Hepatocyte (in vitro differentiated cells): Measurements from ENCODE around the gene DYNC1LI2. TPM values are rescaled to one million over a fixed set of nuclear protein-coding genes. Genes with fewer than 3 reads are reported as not detected.
"Not testable (repeated sequence)": the region's sequence is repeated elsewhere in the genome, so short reads cannot be mapped to it uniquely, and the experiment has no call there.

Source experiments
- DNase-seq: peaks from one replicate; pipeline ENCODE4 v3.0.0-alpha.2; 2016; ENCODE audit warnings: low spot score
- H2AFZ ChIP-seq: fragments of 200-600 bp; sonication (generic); 2 replicates; pipeline ENCODE4 v1.6.0; 2016; ENCODE audit warnings: antibody characterized with exemption, mild to moderate bottlenecking
- H3K27ac ChIP-seq: fragments of 200-600 bp; sonication (generic); 2 replicates; pipeline ENCODE4 v1.5.1; 2016; ENCODE audit warnings: mild to moderate bottlenecking
- H3K27me3 ChIP-seq: fragments of 200-600 bp; sonication (generic); 2 replicates; pipeline ENCODE4 v1.6.1; 2016
- H3K36me3 ChIP-seq: fragments of 200-600 bp; sonication (generic); replicated peaks from 2 replicates; pipeline ENCODE4 v1.5.1; 2016; ENCODE audit warnings: low read depth; ENCODE audit not compliant: insufficient read depth
- H3K4me1 ChIP-seq: fragments of 200-600 bp; sonication (generic); 2 replicates; pipeline ENCODE4 v1.5.1; 2016; ENCODE audit warnings: mild to moderate bottlenecking, moderate library complexity; ENCODE audit not compliant: insufficient read depth
- H3K4me2 ChIP-seq: fragments of 200-600 bp; sonication (generic); 2 replicates; pipeline ENCODE4 v1.6.0; 2016
- H3K4me3 ChIP-seq: fragments of 200-600 bp; sonication (generic); 2 replicates; pipeline ENCODE4 v1.5.1; 2016; ENCODE audit warnings: mild to moderate bottlenecking
- H3K79me2 ChIP-seq: fragments of 200-600 bp; sonication (generic); 2 replicates; pipeline ENCODE4 v1.6.0; 2017; ENCODE audit warnings: mild to moderate bottlenecking
- H3K9me2 ChIP-seq: fragments of 200-600 bp; sonication (generic); replicated peaks from 2 replicates; pipeline ENCODE4 v1.6.0; 2017; ENCODE audit warnings: mild to moderate bottlenecking; ENCODE audit not compliant: insufficient read depth
- H3K9me3 ChIP-seq: fragments of 200-600 bp; sonication (generic); 2 replicates; pipeline ENCODE4 v1.5.1; 2016; ENCODE audit warnings: low read depth, mild to moderate bottlenecking
- H4K20me1 ChIP-seq: fragments of 200-600 bp; sonication (generic); 2 replicates; pipeline ENCODE4 v1.6.0; 2016; ENCODE audit warnings: mild to moderate bottlenecking; ENCODE audit not compliant: insufficient read depth, poor library complexity, severe bottlenecking
- EZH2 ChIP-seq: fragments of 200-600 bp; sonication (generic); IDR thresholded peaks from 2 replicates; pipeline ENCODE4 v1.6.1; 2016; ENCODE audit warnings: antibody characterized with exemption, mild to moderate bottlenecking, borderline replicate concordance
- EZH2phosphoT487 ChIP-seq: fragments of 200-600 bp; sonication (generic); IDR thresholded peaks from one replicate; pipeline ENCODE4 v1.6.1; 2018; ENCODE audit warnings: antibody characterized with exemption, mild to moderate bottlenecking, low read depth, moderate library complexity; ENCODE audit not compliant: unreplicated experiment, severe bottlenecking
- WGBS: methylation state at CpG from one replicate; pipeline ENCODE4 v1.1.6; 2016; ENCODE audit warnings: low lambda C conversion rate; ENCODE audit errors: missing lambda C conversion rate; 5-methylcytosine and 5-hydroxymethylcytosine counted together
- polyA plus RNA-seq: library from polyadenylated mRNA; unstranded; fragments of >200 nt; fragmentation: Nextera tagmentation; extraction: Ambion mirVana; gene quantifications from 2 replicates; pipeline ENCODE4 v1.2.1, GENCODE V29; 2016
- total RNA-seq: library from RNA; depleted of rRNA; stranded (reverse); fragments of >200 nt; gene quantifications from 2 replicates; pipeline ENCODE4 v1.2.3, GENCODE V29; 2014
- TF ChIP-seq, protein P1 (sequence below): fragments of 200-600 bp; sonication (generic); IDR thresholded peaks from 2 replicates; pipeline ENCODE4 v1.5.1; 2016; ENCODE audit warnings: antibody characterized with exemption, mild to moderate bottlenecking; ENCODE audit not compliant: poor library complexity

Gene DYNC1LI2
- total and polyA plus RNA-seq, 2 experiments from 2014 or later = 97.3 to 99.1 TPM

DNA sequence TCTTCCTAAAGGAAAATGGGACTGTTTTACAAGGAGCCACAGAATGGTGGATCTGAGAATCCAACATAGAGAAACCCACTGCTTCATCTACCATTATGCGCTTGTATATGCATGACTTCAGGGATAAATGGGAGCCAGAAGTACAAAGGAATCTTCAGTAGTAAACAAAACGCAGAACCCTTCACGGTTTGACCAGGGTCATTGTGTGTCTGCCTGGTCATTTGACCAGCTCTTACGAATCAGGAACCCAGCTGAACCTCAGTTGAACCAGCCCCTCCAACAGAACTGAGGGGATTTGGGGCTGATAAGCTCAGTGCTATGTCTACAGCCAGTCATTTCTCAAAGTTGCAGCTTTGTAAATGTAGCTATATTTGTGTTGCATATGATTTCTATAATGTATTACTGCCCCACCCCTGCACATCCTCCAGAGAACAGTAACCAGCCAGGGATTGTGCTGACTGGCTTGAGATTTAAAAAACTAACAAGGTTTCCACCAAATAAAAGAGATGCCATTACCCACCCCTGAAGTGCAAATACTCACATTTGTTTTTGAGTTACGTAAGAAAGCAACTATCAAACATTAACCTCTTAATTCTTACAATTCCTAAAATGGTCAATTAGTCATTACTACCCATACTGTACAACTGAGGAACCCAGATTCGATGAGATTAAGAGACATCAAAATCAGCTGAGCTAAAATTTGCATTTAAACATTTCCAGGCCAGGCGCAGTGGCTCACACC lies 61.1 kb downstream of the DYNC1LI2 start:
- Histone ChIP-seq H2AFZ (no peak overlapping the region), H3K4me3 (no peak overlapping the region), H3K4me2 (peak overlapping the region; percentile 15), H3K9me2 (no peaks in the 10 kb centered on the region), H3K36me3 (no peaks in the 10 kb centered on the region), H3K27ac (peak overlapping the region; percentile 35), H3K4me1 (peaks cover 7% of the 10 kb centered on the region), H3K9me3 (no peaks in the 10 kb centered on the region), H4K20me1 (peaks cover 21% of the 10 kb centered on the region), H3K79me2 (peaks cover 99% of the 10 kb centered on the region), H3K27me3 (no peaks in the 10 kb centered on the region)
- no peak for TF ChIP-seq EZH2
- TF ChIP-seq, protein P1, sequence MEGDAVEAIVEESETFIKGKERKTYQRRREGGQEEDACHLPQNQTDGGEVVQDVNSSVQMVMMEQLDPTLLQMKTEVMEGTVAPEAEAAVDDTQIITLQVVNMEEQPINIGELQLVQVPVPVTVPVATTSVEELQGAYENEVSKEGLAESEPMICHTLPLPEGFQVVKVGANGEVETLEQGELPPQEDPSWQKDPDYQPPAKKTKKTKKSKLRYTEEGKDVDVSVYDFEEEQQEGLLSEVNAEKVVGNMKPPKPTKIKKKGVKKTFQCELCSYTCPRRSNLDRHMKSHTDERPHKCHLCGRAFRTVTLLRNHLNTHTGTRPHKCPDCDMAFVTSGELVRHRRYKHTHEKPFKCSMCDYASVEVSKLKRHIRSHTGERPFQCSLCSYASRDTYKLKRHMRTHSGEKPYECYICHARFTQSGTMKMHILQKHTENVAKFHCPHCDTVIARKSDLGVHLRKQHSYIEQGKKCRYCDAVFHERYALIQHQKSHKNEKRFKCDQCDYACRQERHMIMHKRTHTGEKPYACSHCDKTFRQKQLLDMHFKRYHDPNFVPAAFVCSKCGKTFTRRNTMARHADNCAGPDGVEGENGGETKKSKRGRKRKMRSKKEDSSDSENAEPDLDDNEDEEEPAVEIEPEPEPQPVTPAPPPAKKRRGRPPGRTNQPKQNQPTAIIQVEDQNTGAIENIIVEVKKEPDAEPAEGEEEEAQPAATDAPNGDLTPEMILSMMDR = no peak
- TF ChIP-seq EZH2phosphoT487 = no peak
- 58% methylated on average over 7 of the region's 7 CpGs for WGBS
- DNase-seq = no peak

GRCh38 chr16:66689282-66689681 lies 62.1 kb downstream of the DYNC1LI2 start:
- Histone ChIP-seq H3K79me2 (peaks cover 99% of the 10 kb centered on the region), H3K9me3 (no peaks in the 10 kb centered on the region), H3K27me3 (no peaks in the 10 kb centered on the region), H3K36me3 (no peaks in the 10 kb centered on the region), H3K4me1 (no peaks in the 10 kb centered on the region), H3K4me3 (no peak overlapping the region), H3K9me2 (no peaks in the 10 kb centered on the region), H2AFZ (no peak overlapping the region), H3K4me2 (no peak overlapping the region), H3K27ac (no peak overlapping the region), H4K20me1 (peaks cover 16% of the 10 kb centered on the region)
- TF ChIP-seq EZH2phosphoT487 (no peak), EZH2 (no peak)
- TF ChIP-seq, protein P1 = no peak
- DNase-seq = no peak
- WGBS = 94% methylated on average over 6 of the region's 6 CpGs

- H3K36me3 ChIP-seq = no peaks in the 10 kb centered on the region
- H3K9me3 ChIP-seq = no peaks in the 10 kb centered on the region
- H4K20me1 ChIP-seq = peaks cover 14% of the 10 kb centered on the region
- no peaks in the 10 kb centered on the region for H3K9me2 ChIP-seq
- no peak overlapping the region for H3K4me2 ChIP-seq
- H3K27me3 ChIP-seq = no peaks in the 10 kb centered on the region
- no peaks in the 10 kb centered on the region for H3K4me1 ChIP-seq
- 94% methylated on average over 9 of the region's 9 CpGs for WGBS
- H3K79me2 ChIP-seq = peaks cover 98% of the 10 kb centered on the region
- TF ChIP-seq EZH2phosphoT487 (no peak), EZH2 (no peak)
- TF ChIP-seq, protein P1 = no peak
- no peak overlapping the region for H3K27ac ChIP-seq
- no peak for DNase-seq
- H3K4me3 ChIP-seq = no peak overlapping the region
- H2AFZ ChIP-seq = no peak overlapping the region
Observed at GRCh38 chr16:66687906-66688625, 63.3 kb downstream of the DYNC1LI2 start.

DNA sequence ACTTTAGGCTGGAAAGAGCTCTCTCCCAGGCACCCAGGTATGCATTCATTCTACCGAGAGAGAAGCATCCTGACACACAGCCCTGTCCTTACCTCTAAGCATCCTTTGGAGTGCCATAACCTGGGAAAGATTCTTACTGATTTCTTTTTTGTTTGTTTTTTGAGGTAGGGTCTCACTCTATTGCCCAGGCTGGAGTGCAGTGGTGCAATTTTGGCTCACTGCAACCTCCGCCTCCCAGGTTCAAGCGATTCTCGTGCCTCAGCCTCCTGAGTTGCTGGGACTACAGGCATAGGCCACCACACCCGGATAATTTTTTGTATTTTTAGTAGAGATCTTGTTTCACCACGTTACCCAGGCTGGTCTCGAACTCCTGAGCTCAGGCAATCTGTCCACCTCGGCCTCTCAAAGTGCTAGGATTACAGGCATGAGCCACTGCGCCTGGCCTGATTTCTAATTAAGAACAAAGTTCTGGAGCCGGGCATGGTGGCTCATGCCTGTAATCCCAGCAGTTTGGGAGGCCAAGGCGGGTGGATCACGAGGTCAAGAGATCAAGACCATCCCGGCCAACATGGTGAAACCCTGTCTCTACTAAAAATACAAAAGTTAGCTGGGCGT lies 65.8 kb downstream of the DYNC1LI2 start:
- H3K27me3 ChIP-seq, H3K36me3 ChIP-seq, H3K27ac ChIP-seq, H3K4me3 ChIP-seq, H3K4me2 ChIP-seq, H4K20me1 ChIP-seq, H3K4me1 ChIP-seq, DNase-seq, H3K9me2 ChIP-seq, H2AFZ ChIP-seq, H3K9me3 ChIP-seq: not testable (repeated sequence)
- WGBS = 94% methylated on average over 14 of the region's 14 CpGs
- H3K79me2 ChIP-seq = peaks cover 96% of the 10 kb centered on the region
